Measurements from ENCODE around the gene ACIN1.
A peak's percentile ranks its signal among the peaks of the same experiment; 100 is the strongest.

Gene ACIN1

GRCh38 chr14:23141706-23142444 lies 46.9 kb upstream of the ACIN1 start:
- H3K23ac ChIP-seq (ENCODE audit: low read depth, low read length, poor library complexity) = no peak overlapping the region
- no peaks in the 10 kb centered on the region for H3K27me3 ChIP-seq (ENCODE audit: control insufficient read depth in 3 of 3, insufficient read depth in 3 of 3, low read depth in 1 of 3, low read length in 3 of 3)
- H3K14ac ChIP-seq (ENCODE audit: low read length) = no peak overlapping the region
- no peak overlapping the region for H3K27ac ChIP-seq (replicated peaks; ENCODE audit: low read length)
- H2BK120ac ChIP-seq (ENCODE audit: low read depth, low read length) = no peak overlapping the region
- no CpG with 5 or more reads among the region's 7 CpGs for whole genome bisulfite sequencing, 2 donors (ENCODE audit: extremely low coverage in 2 of 2, insufficient read length in 2 of 2, insufficient replicate concordance in 1 of 2)
- peaks cover 0 to 23% of the 10 kb centered on the region in 2 donors for H3K36me3 ChIP-seq (replicated peaks in 1 of 2; ENCODE audit: control insufficient read depth in 2 of 2, insufficient read depth in 2 of 2, low read length in 2 of 2)
- H3K9ac ChIP-seq (ENCODE audit: low read depth, low read length, poor library complexity) = no peak overlapping the region
- no peak overlapping the region for H3K4me2 ChIP-seq (ENCODE audit: insufficient read depth, low read length, poor library complexity, severe bottlenecking)
- H3K4ac ChIP-seq (ENCODE audit: low read length) = no peak overlapping the region
- no peaks in the 10 kb centered on the region for H3K9me3 ChIP-seq (replicated peaks in 1 of 2; ENCODE audit: control insufficient read depth in 2 of 2, insufficient read depth in 1 of 2, low read depth in 1 of 2, low read length in 2 of 2)
- peaks cover 0 to 7% of the 10 kb centered on the region in 2 donors for H3K4me1 ChIP-seq (ENCODE audit: control insufficient read depth in 2 of 2, insufficient read depth in 1 of 2, low read depth in 1 of 2, low read length in 2 of 2)
- no peak overlapping the region for H2BK5ac ChIP-seq (ENCODE audit: low read length)
- no peak overlapping the region for H3K4me3 ChIP-seq (ENCODE audit: low read length in 2 of 2)
- no peak overlapping the region for H2BK12ac ChIP-seq (ENCODE audit: low read length)
- no peak overlapping the region for H4K91ac ChIP-seq (ENCODE audit: low read depth, low read length, poor library complexity)
- H3K18ac ChIP-seq (ENCODE audit: low read length) = no peak overlapping the region
- H3K79me1 ChIP-seq (ENCODE audit: low read depth, low read length) = no peaks in the 10 kb centered on the region
- no peak overlapping the region for H2AK5ac ChIP-seq (ENCODE audit: low read depth, low read length)
- H2AFZ ChIP-seq (ENCODE audit: low read length) = no peak overlapping the region
- DNase-seq (ENCODE audit: low spot score) = no peak
- no peak overlapping the region for H4K8ac ChIP-seq (ENCODE audit: low read depth, low read length)
- no peak overlapping the region for H2BK15ac ChIP-seq (ENCODE audit: low read length)

- Histone ChIP-seq H3K4me1 (ENCODE audit: control insufficient read depth in 2 of 2, insufficient read depth in 1 of 2, low read depth in 1 of 2, low read length in 2 of 2) (no peaks in the 10 kb centered on the region), H4K91ac (ENCODE audit: low read depth, low read length, poor library complexity) (no peak overlapping the region), H3K14ac (ENCODE audit: low read length) (no peak overlapping the region), H3K9me3 (replicated peaks in 1 of 2; ENCODE audit: control insufficient read depth in 2 of 2, insufficient read depth in 1 of 2, low read depth in 1 of 2, low read length in 2 of 2) (no peaks in the 10 kb centered on the region), H3K9ac (ENCODE audit: low read depth, low read length, poor library complexity) (no peak overlapping the region), H3K79me1 (ENCODE audit: low read depth, low read length) (no peaks in the 10 kb centered on the region), H2AFZ (ENCODE audit: low read length) (no peak overlapping the region), H2BK5ac (ENCODE audit: low read length) (no peak overlapping the region), H3K27me3 (ENCODE audit: control insufficient read depth in 3 of 3, insufficient read depth in 3 of 3, low read depth in 1 of 3, low read length in 3 of 3) (no peaks in the 10 kb centered on the region), H3K4me2 (ENCODE audit: insufficient read depth, low read length, poor library complexity, severe bottlenecking) (no peak overlapping the region), H4K8ac (ENCODE audit: low read depth, low read length) (no peak overlapping the region), H3K4me3 (ENCODE audit: low read length in 2 of 2) (no peak overlapping the region), H2BK12ac (ENCODE audit: low read length) (no peak overlapping the region), H3K18ac (ENCODE audit: low read length) (no peak overlapping the region), H3K36me3 (replicated peaks in 1 of 2; ENCODE audit: control insufficient read depth in 2 of 2, insufficient read depth in 2 of 2, low read length in 2 of 2) (peaks cover 0 to 29% of the 10 kb centered on the region in 2 donors), H3K27ac (replicated peaks; ENCODE audit: low read length) (no peak overlapping the region), H3K4ac (ENCODE audit: low read length) (no peak overlapping the region), H3K23ac (ENCODE audit: low read depth, low read length, poor library complexity) (no peak overlapping the region), H2BK120ac (ENCODE audit: low read depth, low read length) (no peak overlapping the region), H2BK15ac (ENCODE audit: low read length) (no peak overlapping the region), H2AK5ac (ENCODE audit: low read depth, low read length) (no peak overlapping the region)
- no peak for DNase-seq (ENCODE audit: low spot score)
- WGBS, 2 donors (ENCODE audit: extremely low coverage in 2 of 2, insufficient read length in 2 of 2, insufficient replicate concordance in 1 of 2) = no CpG with 5 or more reads among the region's 6 CpGs
Observed at GRCh38 chr14:23140371-23140770, 45.4 kb upstream of the ACIN1 start.

DNA sequence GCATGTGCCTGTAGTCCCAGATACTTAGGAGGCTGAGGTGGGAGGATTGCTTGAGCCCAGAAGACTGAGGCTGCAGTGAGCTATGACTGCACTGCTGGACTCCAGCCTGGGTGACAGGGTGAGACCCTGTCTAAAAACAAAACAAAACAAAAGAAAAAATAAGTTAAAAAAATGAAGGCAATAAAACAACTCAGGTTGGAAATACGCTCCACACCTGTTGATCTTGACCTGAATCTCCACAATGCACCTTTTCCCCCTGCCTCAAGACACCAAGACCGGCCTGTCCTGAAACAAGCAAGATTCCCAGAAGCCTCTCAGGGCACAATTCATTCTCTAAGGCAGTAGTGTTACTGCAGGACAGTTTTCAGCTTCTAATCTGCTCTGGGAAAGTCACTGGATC lies 44.9 kb upstream of the ACIN1 start:
- Histone ChIP-seq H2BK120ac (ENCODE audit: low read depth, low read length) (no peak overlapping the region), H3K4me3 (ENCODE audit: low read length in 2 of 2) (no peak overlapping the region), H3K4me1 (ENCODE audit: control insufficient read depth in 2 of 2, insufficient read depth in 1 of 2, low read depth in 1 of 2, low read length in 2 of 2) (no peaks in the 10 kb centered on the region), H3K23ac (ENCODE audit: low read depth, low read length, poor library complexity) (no peak overlapping the region), H3K27me3 (ENCODE audit: control insufficient read depth in 3 of 3, insufficient read depth in 3 of 3, low read depth in 1 of 3, low read length in 3 of 3) (no peaks in the 10 kb centered on the region), H2BK5ac (ENCODE audit: low read length) (no peak overlapping the region), H3K79me1 (ENCODE audit: low read depth, low read length) (no peaks in the 10 kb centered on the region), H3K4me2 (ENCODE audit: insufficient read depth, low read length, poor library complexity, severe bottlenecking) (no peak overlapping the region), H3K36me3 (replicated peaks in 1 of 2; ENCODE audit: control insufficient read depth in 2 of 2, insufficient read depth in 2 of 2, low read length in 2 of 2) (peaks cover 0 to 29% of the 10 kb centered on the region in 2 donors), H2BK15ac (ENCODE audit: low read length) (no peak overlapping the region), H3K9me3 (replicated peaks in 1 of 2; ENCODE audit: control insufficient read depth in 2 of 2, insufficient read depth in 1 of 2, low read depth in 1 of 2, low read length in 2 of 2) (no peaks in the 10 kb centered on the region), H2AK5ac (ENCODE audit: low read depth, low read length) (no peak overlapping the region), H3K14ac (ENCODE audit: low read length) (no peak overlapping the region), H3K18ac (ENCODE audit: low read length) (no peak overlapping the region), H4K8ac (ENCODE audit: low read depth, low read length) (no peak overlapping the region), H4K91ac (ENCODE audit: low read depth, low read length, poor library complexity) (no peak overlapping the region), H3K9ac (ENCODE audit: low read depth, low read length, poor library complexity) (no peak overlapping the region), H3K4ac (ENCODE audit: low read length) (no peak overlapping the region), H2BK12ac (ENCODE audit: low read length) (no peak overlapping the region), H2AFZ (ENCODE audit: low read length) (no peak overlapping the region), H3K27ac (replicated peaks; ENCODE audit: low read length) (no peak overlapping the region)
- DNase-seq (ENCODE audit: low spot score) = no peak
- WGBS, 2 donors (ENCODE audit: extremely low coverage in 2 of 2, insufficient read length in 2 of 2, insufficient replicate concordance in 1 of 2) = no CpG with 5 or more reads among the region's 2 CpGs

GRCh38 chr14:23137813-23138535 lies 43.0 kb upstream of the ACIN1 start:
- H2AK5ac ChIP-seq (ENCODE audit: low read depth, low read length) = no peak overlapping the region
- H4K91ac ChIP-seq (ENCODE audit: low read depth, low read length, poor library complexity) = no peak overlapping the region
- H3K14ac ChIP-seq (ENCODE audit: low read length) = peak overlapping the region; percentile 82
- no peaks in the 10 kb centered on the region for H3K9me3 ChIP-seq (replicated peaks in 1 of 2; ENCODE audit: control insufficient read depth in 2 of 2, insufficient read depth in 1 of 2, low read depth in 1 of 2, low read length in 2 of 2)
- no peak overlapping the region for H2BK120ac ChIP-seq (ENCODE audit: low read depth, low read length)
- no peak overlapping the region for H3K27ac ChIP-seq (replicated peaks; ENCODE audit: low read length)
- no peak overlapping the region for H2AFZ ChIP-seq (ENCODE audit: low read length)
- WGBS, 2 donors (ENCODE audit: extremely low coverage in 2 of 2, insufficient read length in 2 of 2, insufficient replicate concordance in 1 of 2) = no CpG with 5 or more reads among the region's 6 CpGs
- H3K4ac ChIP-seq (ENCODE audit: low read length) = no peak overlapping the region
- peaks cover 0 to 27% of the 10 kb centered on the region in 2 donors for H3K36me3 ChIP-seq (replicated peaks in 1 of 2; ENCODE audit: control insufficient read depth in 2 of 2, insufficient read depth in 2 of 2, low read length in 2 of 2)
- H3K4me1 ChIP-seq (ENCODE audit: control insufficient read depth in 2 of 2, insufficient read depth in 1 of 2, low read depth in 1 of 2, low read length in 2 of 2) = no peaks in the 10 kb centered on the region
- peak overlapping the region; percentile 25 for H3K23ac ChIP-seq (ENCODE audit: low read depth, low read length, poor library complexity)
- no peak overlapping the region for H2BK15ac ChIP-seq (ENCODE audit: low read length)
- H3K9ac ChIP-seq (ENCODE audit: low read depth, low read length, poor library complexity) = no peak overlapping the region
- no peak overlapping the region for H3K4me2 ChIP-seq (ENCODE audit: insufficient read depth, low read length, poor library complexity, severe bottlenecking)
- no peak for DNase-seq (ENCODE audit: low spot score)
- H3K27me3 ChIP-seq (ENCODE audit: control insufficient read depth in 3 of 3, insufficient read depth in 3 of 3, low read depth in 1 of 3, low read length in 3 of 3) = no peaks in the 10 kb centered on the region
- no peak overlapping the region for H3K4me3 ChIP-seq (ENCODE audit: low read length in 2 of 2)
- no peak overlapping the region for H3K18ac ChIP-seq (ENCODE audit: low read length)
- no peaks in the 10 kb centered on the region for H3K79me1 ChIP-seq (ENCODE audit: low read depth, low read length)
- H2BK5ac ChIP-seq (ENCODE audit: low read length) = no peak overlapping the region
- no peak overlapping the region for H4K8ac ChIP-seq (ENCODE audit: low read depth, low read length)
- no peak overlapping the region for H2BK12ac ChIP-seq (ENCODE audit: low read length)
